SK-N-SH (cell line): ENCODE results near the gene CLMP. TPM values are rescaled to one million over a fixed set of nuclear protein-coding genes. Genes with fewer than 3 reads are reported as not detected.

Experiments used
- CTCF ChIA-PET: fragments of 300-600, 350-600 bp; formaldehyde crosslinking; extraction: SDS; loops from one replicate; lab custom pipeline; 2021; lab: Yijun Ruan, JAX
- POLR2A ChIA-PET: fragments of 350-600 bp; sonication (Branson Sonifier 250); formaldehyde crosslinking; extraction: SDS; loops from one replicate; lab custom pipeline; 2020; ENCODE audit warnings: antibody characterized with exemption, inconsistent platforms; lab: Yijun Ruan, JAX
- DNase-seq: peaks from one replicate; pipeline ENCODE4 v3.0.0; 2012
- H2AFZ ChIP-seq: fragments of 200-600 bp; sonication (generic); 2 replicates; pipeline ENCODE4 v1.8.1; 2016; ENCODE audit warnings: antibody characterized with exemption, mild to moderate bottlenecking, low read depth
- H3F3A ChIP-seq: fragments of 200-600 bp; sonication (generic); replicated peaks from 2 replicates; pipeline ENCODE3; 2016; ENCODE audit warnings: antibody characterized with exemption, mild to moderate bottlenecking; ENCODE audit not compliant: insufficient read depth
- H3K27ac ChIP-seq, 2 experiments: fragments of 200-500 bp in 1 of 2; fragments of 200-600 bp in 1 of 2; sonication (Bioruptor generic) in 1 of 2; sonication (generic), shearing (Covaris generic) in 1 of 2; 2 replicates each; pipeline versions ENCODE4 v1.5.1 to v1.6.1; 2014 to 2016; ENCODE audit warnings: low read depth in 2 of 2, inconsistent platforms in 1 of 2, low read length in 1 of 2, mild to moderate bottlenecking in 1 of 2, mixed read lengths in 1 of 2
- H3K27me3 ChIP-seq: fragments of 200-600 bp; sonication (generic), shearing (Covaris generic); 2 replicates; pipeline ENCODE4 v1.6.1; 2016; ENCODE audit warnings: mixed run types; ENCODE audit not compliant: insufficient read depth
- H3K36me3 ChIP-seq, 2 experiments: fragments of 200-500 bp in 1 of 2; fragments of 200-600 bp in 1 of 2; sonication (Bioruptor generic) in 1 of 2; sonication (generic) in 1 of 2; replicated peaks in 1 of 2; 2 replicates each; pipeline versions ENCODE3 to v1.5.1; 2014 to 2016; ENCODE audit warnings: low read length in 1 of 2, mild to moderate bottlenecking in 1 of 2; ENCODE audit not compliant: insufficient read depth in 2 of 2, control insufficient read depth in 1 of 2
- H3K4me1 ChIP-seq, 2 experiments: fragments of 200-500 bp in 1 of 2; fragments of 200-600 bp in 1 of 2; sonication (Bioruptor generic) in 1 of 2; sonication (generic), shearing (Covaris generic) in 1 of 2; 2 replicates each; pipeline versions ENCODE4 v1.5.1 to v1.6.1; 2014 to 2016; ENCODE audit warnings: low read depth in 1 of 2, low read length in 1 of 2, mixed run types in 1 of 2; ENCODE audit not compliant: insufficient read depth in 2 of 2, control insufficient read depth in 1 of 2
- H3K4me2 ChIP-seq: fragments of 200-600 bp; sonication (generic), shearing (Covaris generic); 2 replicates; pipeline ENCODE4 v1.6.1; 2017; ENCODE audit warnings: mixed run types
- H3K4me3 ChIP-seq, 2 experiments: fragments of 200-500 bp in 1 of 2; fragments of 200-600 bp in 1 of 2; sonication (Bioruptor generic) in 1 of 2; sonication (generic), shearing (Covaris generic) in 1 of 2; 2 replicates each; pipeline versions ENCODE4 v1.5.1 to v1.8.1; 2014 to 2016; ENCODE audit warnings: low read depth in 2 of 2, inconsistent platforms in 1 of 2, low read length in 1 of 2, mild to moderate bottlenecking in 1 of 2, mixed read lengths in 1 of 2, moderate library complexity in 1 of 2
- H3K79me2 ChIP-seq: fragments of 200-600 bp; sonication (generic); 2 replicates; pipeline ENCODE4 v1.8.1; 2017; ENCODE audit warnings: mild to moderate bottlenecking; ENCODE audit not compliant: insufficient read depth
- H3K9ac ChIP-seq: fragments of 200-600 bp; sonication (generic); 2 replicates; pipeline ENCODE4 v1.6.1; 2017; ENCODE audit warnings: mixed run types
- H3K9me2 ChIP-seq: fragments of 200-600 bp; sonication (generic); 2 replicates; pipeline ENCODE4 v1.6.1; 2017; ENCODE audit warnings: mixed run types
- H3K9me3 ChIP-seq: fragments of 200-600 bp; sonication (generic); 2 replicates; pipeline ENCODE4 v1.6.1; 2017; ENCODE audit warnings: mixed run types, mild to moderate bottlenecking, moderate library complexity
- H4K20me1 ChIP-seq: fragments of 200-600 bp; sonication (generic); 2 replicates; pipeline ENCODE4 v1.6.1; 2017; ENCODE audit warnings: mild to moderate bottlenecking, mixed run types; ENCODE audit not compliant: insufficient read depth
- CTCF ChIP-seq: fragments of 200-600 bp; sonication (generic); IDR thresholded peaks from 2 replicates; pipeline ENCODE4 v1.6.1; 2017; ENCODE audit warnings: antibody characterized with exemption, mild to moderate bottlenecking, moderate library complexity
- ELF1 ChIP-seq: IDR thresholded peaks from 2 replicates; pipeline ENCODE4 v1.4.0; 2012
- FOXM1 ChIP-seq: IDR thresholded peaks from 2 replicates; pipeline ENCODE4 v1.4.0; 2012; ENCODE audit warnings: low read depth, mild to moderate bottlenecking
- MAX ChIP-seq: IDR thresholded peaks from 2 replicates; pipeline ENCODE4 v1.4.0; 2012; ENCODE audit warnings: low read depth
- MXI1 ChIP-seq: IDR thresholded peaks from 2 replicates; pipeline ENCODE4 v1.6.1; 2012; ENCODE audit warnings: mild to moderate bottlenecking, low read depth, low read length, improper control_type of control experiment
- NFIC ChIP-seq: IDR thresholded peaks from 2 replicates; pipeline ENCODE4 v1.4.0; 2012; ENCODE audit warnings: borderline replicate concordance
- NRF1 ChIP-seq: IDR thresholded peaks from 2 replicates; pipeline ENCODE4 v1.6.1; 2012; ENCODE audit warnings: low read depth, mild to moderate bottlenecking, low read length
- PBX3 ChIP-seq: IDR thresholded peaks from 2 replicates; pipeline ENCODE4; 2012
- POLR2AphosphoS5 ChIP-seq: IDR thresholded peaks from 2 replicates; pipeline ENCODE4 v1.6.1; 2012; ENCODE audit warnings: low read depth, low read length
- RCOR1 ChIP-seq: fragments of 150-350 bp; IDR thresholded peaks from 2 replicates; pipeline ENCODE4 v1.6.1; 2017; ENCODE audit warnings: antibody characterized with exemption, low read length
- RXRA ChIP-seq: IDR thresholded peaks from 2 replicates; pipeline ENCODE4 v1.4.0; 2012; ENCODE audit warnings: low read depth, mild to moderate bottlenecking, borderline replicate concordance
- SMC3 ChIP-seq: IDR thresholded peaks from 2 replicates; pipeline ENCODE4 v1.6.1; 2012; ENCODE audit warnings: low read depth, low read length, improper control_type of control experiment
- TAF1 ChIP-seq: IDR thresholded peaks from 2 replicates; pipeline ENCODE4 v1.6.1; 2012; ENCODE audit warnings: low read depth, mild to moderate bottlenecking, low read length, moderate library complexity, borderline replicate concordance
- TCF12 ChIP-seq: IDR thresholded peaks from 2 replicates; pipeline ENCODE4 v1.4.0; 2012
- YY1 ChIP-seq: IDR thresholded peaks from 2 replicates; pipeline ENCODE4 v1.4.0; 2012; ENCODE audit warnings: low read depth, mild to moderate bottlenecking
- ZBTB33 ChIP-seq: IDR thresholded peaks from 2 replicates; pipeline ENCODE4 v1.4.0; 2012; ENCODE audit warnings: low read depth, borderline replicate concordance
- WGBS: methylation state at CpG from one replicate; pipeline ENCODE4 v1.1.6; 2017; ENCODE audit warnings: low lambda C conversion rate; 5-methylcytosine and 5-hydroxymethylcytosine counted together
- polyA plus RNA-seq, 3 experiments: library from polyadenylated mRNA; depleted of rRNA; stranded (reverse); fragments of >200 nt; gene quantifications; 2 replicates each; pipeline ENCODE4 v1.2.3, GENCODE V29; 2012

The CLMP gene
- polyA plus RNA-seq, 1 of the 3 experiments (the other 2 are of a cell fraction): 61.9 TPM

GRCh38 chr11:123062892-123063825 is 131.9 kb downstream of the CLMP start:
- Histone ChIP-seq H3K9ac (peak overlapping the region; percentile 100), H2AFZ (peak overlapping the region; percentile 41), H3K9me3 (no peaks in the 10 kb centered on the region), H3K9me2 (no peaks in the 10 kb centered on the region), H3K27me3 (no peaks in the 10 kb centered on the region), H4K20me1 (peaks cover 37% of the 10 kb centered on the region), H3K4me2 (peak overlapping the region; percentile 78), H3K36me3 (peaks cover 30 to 32% of the 10 kb centered on the region in 2 experiments), H3K27ac (peak overlapping the region; percentile 99), H3K79me2 (peaks cover 73% of the 10 kb centered on the region), H3F3A (peaks cover 67% of the 10 kb centered on the region), H3K4me1 (peaks cover 31 to 38% of the 10 kb centered on the region in 2 experiments), H3K4me3 (peak overlapping the region; percentile 80 to 90)
- WGBS: 3% methylated on average over 33 of the region's 37 CpGs
- ChIA-PET CTCF (interaction anchor here (0.6 to 1.4 kb wide), 6 partner anchors 41 to 427 kb away, joined by 3 to 7 read pairs (median 3); no protein-coding TSS in a partner anchor), POLR2A (interaction anchor here (0.6 to 1.4 kb wide), 6 partner anchors 15 to 180 kb away, joined by 3 to 7 read pairs (median 4); no protein-coding TSS in a partner anchor)
- no peak for DNase-seq
- TF ChIP-seq MAX: peak; percentile 23
- TF ChIP-seq FOXM1: peak; percentile 19; the same call in 1 of the 2 replicates
- no peak for TF ChIP-seq RCOR1
- TF ChIP-seq PBX3: 0 out of 2 replicates have a peak, but pooled peaks have one; percentile 7
- TF ChIP-seq TCF12: 0 out of 2 replicates have a peak, but pooled peaks have one; percentile 5
- TF ChIP-seq MXI1: peak; percentile 38; the same call in 1 of the 2 replicates
- 0 out of 2 replicates have a peak, but pooled peaks have one; percentile 10 for TF ChIP-seq POLR2AphosphoS5
- TF ChIP-seq YY1: peak; percentile 59
- TF ChIP-seq CTCF: no peak

GRCh38 chr11:123062158-123062891 is 132.7 kb downstream of the CLMP start:
- POLR2A ChIA-PET: interaction anchor here (0.6 to 2.3 kb wide), 14 partner anchors 9 to 447 kb away, joined by 3 to 11 read pairs (median 6); no protein-coding TSS in a partner anchor
- Histone ChIP-seq H3K4me2 (peak overlapping the region; percentile 78), H3K9me2 (no peaks in the 10 kb centered on the region), H3K4me1 (peaks cover 37 to 39% of the 10 kb centered on the region in 2 experiments), H3K9me3 (no peaks in the 10 kb centered on the region), H3K9ac (peak overlapping the region; percentile 100), H4K20me1 (peaks cover 45% of the 10 kb centered on the region), H3K4me3 (peak overlapping the region; percentile 80 to 94), H3K27me3 (no peaks in the 10 kb centered on the region), H3K36me3 (peaks cover 38 to 40% of the 10 kb centered on the region in 2 experiments), H3F3A (peaks cover 75% of the 10 kb centered on the region), H3K27ac (peak overlapping the region; percentile 99), H3K79me2 (peaks cover 76% of the 10 kb centered on the region), H2AFZ (peak overlapping the region; percentile 41; the same call in 1 of the 2 replicates)
- under 1% methylated on average over 34 of the region's 63 CpGs for WGBS
- CTCF ChIA-PET: interaction anchor here (0.6 to 1.7 kb wide), 9 partner anchors 9 to 514 kb away, joined by 3 to 7 read pairs (median 3); no protein-coding TSS in a partner anchor
- DNase-seq: peak; percentile 94
- peak; percentile 71 for TF ChIP-seq PBX3
- TF ChIP-seq FOXM1: peak; percentile 4; the same call in 1 of the 2 replicates
- TF ChIP-seq RXRA: peak; percentile 43; the same call in 1 of the 2 replicates
- TF ChIP-seq YY1: peak; percentile 92
- peak; percentile 88 for TF ChIP-seq NRF1
- TF ChIP-seq ZBTB33: no peak; the same call in 1 of the 2 replicates
- peak; percentile 81 for TF ChIP-seq ELF1
- peak; percentile 82 for TF ChIP-seq TAF1
- peak; percentile 60; the same call in 1 of the 2 replicates for TF ChIP-seq NFIC
- no peak for TF ChIP-seq SMC3
